Suprapubic skin (tissue), 4 donors: ENCODE data around the gene TUBB3.

Experiments
- CTCF ChIP-seq, 2 donors: fragments of 200-600 bp in 1 of 2; fragments of 450-650 bp in 1 of 2; sonication (generic) in 1 of 2; IDR thresholded peaks; one replicate each; pipeline ENCODE4 v1.5.1; 2016 to 2019; ENCODE audit warnings: antibody characterized with exemption in 2 of 2, mild to moderate bottlenecking in 1 of 2, moderate library complexity in 1 of 2
- EP300 ChIP-seq: sonication (generic); formaldehyde crosslinking; IDR thresholded peaks from one replicate; pipeline ENCODE4 v1.6.1; 2017; ENCODE audit warnings: antibody characterized with exemption
- POLR2A ChIP-seq, 2 donors: fragments of 450-650 bp; IDR thresholded peaks; one replicate each; pipeline ENCODE4 v1.6.1; 2017; ENCODE audit warnings: antibody characterized with exemption in 2 of 2, mild to moderate bottlenecking in 2 of 2, moderate library complexity in 2 of 2
- POLR2AphosphoS5 ChIP-seq, 3 donors: sonication (generic); formaldehyde crosslinking; IDR thresholded peaks; one replicate each; pipeline ENCODE4 v1.6.1; 2017; ENCODE audit warnings: antibody characterized with exemption in 3 of 3

- no peak for TF ChIP-seq CTCF (IDR thresholded peaks at IDR 0.05)
- TF ChIP-seq POLR2A (IDR thresholded peaks at IDR 0.05), result no peak
- TF ChIP-seq EP300, result no peak
- TF ChIP-seq POLR2AphosphoS5 (IDR thresholded peaks at IDR 0.05), result no peak
These were observed 17.5 kb upstream of the TUBB3 start for GRCh38 chr16:89905511-89906139.
